ENCODE data around the gene FAM210A. TPM values are rescaled to one million over a fixed set of nuclear protein-coding genes. Genes with fewer than 3 reads are reported as not detected.

Gene FAM210A
- total RNA-seq, 1 experiment from 2014 or later = 29.3 TPM

GRCh38 chr18:13745696-13746095 is 19.3 kb upstream of the FAM210A start:
- ChIA-PET CTCF (no interaction called here), POLR2A (ENCODE audit: unreplicated experiment) (no interaction called here)
- BruUV-seq (replicated peaks) = no TSS peak

DNA sequence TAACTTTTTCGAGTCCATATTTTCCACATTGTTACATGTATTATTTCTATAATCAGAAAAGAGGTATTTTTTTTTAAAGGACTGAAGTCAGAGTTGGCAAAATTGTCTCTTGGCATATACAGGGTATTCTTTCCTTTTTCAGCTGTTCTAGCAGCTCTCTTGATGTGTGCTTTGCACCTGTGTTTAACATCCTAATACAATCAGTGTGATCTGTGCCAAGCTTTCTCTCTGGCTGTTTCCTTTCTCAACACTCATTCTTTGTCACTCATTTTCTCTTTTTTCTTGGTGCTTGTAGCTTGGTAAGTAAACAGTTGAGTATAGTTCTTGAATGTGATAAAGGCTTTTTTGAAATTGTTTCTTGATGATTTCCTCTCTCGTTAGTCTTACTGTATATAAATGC is 9.3 kb upstream of the FAM210A start:
- TF ChIP-seq, protein P1, sequence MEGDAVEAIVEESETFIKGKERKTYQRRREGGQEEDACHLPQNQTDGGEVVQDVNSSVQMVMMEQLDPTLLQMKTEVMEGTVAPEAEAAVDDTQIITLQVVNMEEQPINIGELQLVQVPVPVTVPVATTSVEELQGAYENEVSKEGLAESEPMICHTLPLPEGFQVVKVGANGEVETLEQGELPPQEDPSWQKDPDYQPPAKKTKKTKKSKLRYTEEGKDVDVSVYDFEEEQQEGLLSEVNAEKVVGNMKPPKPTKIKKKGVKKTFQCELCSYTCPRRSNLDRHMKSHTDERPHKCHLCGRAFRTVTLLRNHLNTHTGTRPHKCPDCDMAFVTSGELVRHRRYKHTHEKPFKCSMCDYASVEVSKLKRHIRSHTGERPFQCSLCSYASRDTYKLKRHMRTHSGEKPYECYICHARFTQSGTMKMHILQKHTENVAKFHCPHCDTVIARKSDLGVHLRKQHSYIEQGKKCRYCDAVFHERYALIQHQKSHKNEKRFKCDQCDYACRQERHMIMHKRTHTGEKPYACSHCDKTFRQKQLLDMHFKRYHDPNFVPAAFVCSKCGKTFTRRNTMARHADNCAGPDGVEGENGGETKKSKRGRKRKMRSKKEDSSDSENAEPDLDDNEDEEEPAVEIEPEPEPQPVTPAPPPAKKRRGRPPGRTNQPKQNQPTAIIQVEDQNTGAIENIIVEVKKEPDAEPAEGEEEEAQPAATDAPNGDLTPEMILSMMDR (conservative IDR thresholded peaks at IDR 0.05) = no peak
- TF ChIP-seq EZH2 (IDR thresholded peaks at IDR 0.05; ENCODE audit: low read depth) = no peak
- intact Hi-C loops (cut with micrococcal nuclease; ENCODE audit: unreplicated experiment) = no loop called here
- peaks cover 27% of the 10 kb centered on the region for H3K36me3 ChIP-seq (ENCODE audit: low read depth)

More at GRCh38 chr18:13745696-13746095, 19.3 kb upstream of the FAM210A start:
- no peak overlapping the region for H3K27ac ChIP-seq
- no peaks in the 10 kb centered on the region for H3F3A ChIP-seq (ENCODE audit: insufficient read depth, low read depth)
- H3K4me1 ChIP-seq (replicated peaks; ENCODE audit: insufficient read depth) = no peaks in the 10 kb centered on the region
- TF ChIP-seq EZH2 (IDR thresholded peaks at IDR 0.05; ENCODE audit: low read depth) = no peak
- TF ChIP-seq, protein P1 (conservative IDR thresholded peaks at IDR 0.05) = no peak
- H3K9me3 ChIP-seq (ENCODE audit: insufficient read depth, low read depth) = no peaks in the 10 kb centered on the region
- H2AFZ ChIP-seq = no peak overlapping the region
- no peaks in the 10 kb centered on the region for H3K9me2 ChIP-seq (ENCODE audit: insufficient read depth)
- peaks cover 35% of the 10 kb centered on the region for H3K36me3 ChIP-seq (ENCODE audit: low read depth)
- H3K4me2 ChIP-seq = no peak overlapping the region
- no peaks in the 10 kb centered on the region for H3K27me3 ChIP-seq (ENCODE audit: insufficient read depth, low read depth)
- no peak overlapping the region for H3K4me3 ChIP-seq
- no peak for DNase-seq
- 0 out of 2 replicates have a peak, but pooled peaks cover 6% of the 10 kb centered on the region for H4K20me1 ChIP-seq (ENCODE audit: insufficient read depth)
- no peaks in the 10 kb centered on the region for H3K79me2 ChIP-seq (ENCODE audit: low read depth)
- intact Hi-C loops (cut with micrococcal nuclease; ENCODE audit: unreplicated experiment) = no loop called here

DNA sequence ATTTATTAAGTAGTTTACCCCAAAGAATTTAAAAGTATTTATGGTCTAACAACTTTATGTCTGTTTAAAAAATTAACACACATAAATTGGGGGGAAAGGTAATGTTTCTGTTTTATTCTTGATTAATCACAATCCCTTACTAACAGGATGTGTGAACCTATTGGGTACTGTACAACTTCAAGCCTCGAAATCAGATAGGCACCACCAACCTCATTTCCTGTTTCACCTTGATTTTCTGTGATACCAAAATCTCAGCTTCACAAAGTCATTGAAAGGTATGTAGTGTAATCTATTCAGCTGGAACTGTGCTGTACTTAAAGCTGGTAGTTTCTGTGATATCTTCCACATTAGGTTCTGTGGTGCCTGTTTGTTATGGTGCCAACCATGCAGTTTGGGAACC is 4.1 kb upstream of the FAM210A start:
- Histone ChIP-seq H3K27me3 (ENCODE audit: insufficient read depth, low read depth) (no peaks in the 10 kb centered on the region), H3K79me2 (ENCODE audit: low read depth) (peaks cover 60% of the 10 kb centered on the region), H3K9me2 (ENCODE audit: insufficient read depth) (no peaks in the 10 kb centered on the region), H3K4me1 (replicated peaks; ENCODE audit: insufficient read depth) (peaks cover 5% of the 10 kb centered on the region; the same call in 1 of the 2 replicates), H3K27ac (no peak overlapping the region), H2AFZ (no peak overlapping the region), H3F3A (ENCODE audit: insufficient read depth, low read depth) (no peaks in the 10 kb centered on the region), H3K4me2 (no peak overlapping the region), H4K20me1 (ENCODE audit: insufficient read depth) (peaks cover 23% of the 10 kb centered on the region), H3K36me3 (ENCODE audit: low read depth) (peaks cover 22% of the 10 kb centered on the region; the same call in 1 of the 2 replicates), H3K4me3 (no peak overlapping the region), H3K9me3 (ENCODE audit: insufficient read depth, low read depth) (no peaks in the 10 kb centered on the region)
- BruUV-seq (replicated peaks) = no TSS peak
- TF ChIP-seq, protein P1 (conservative IDR thresholded peaks at IDR 0.05) = no peak
- no peak for TF ChIP-seq EZH2 (IDR thresholded peaks at IDR 0.05; ENCODE audit: low read depth)
- DNase-seq = no peak
- ChIA-PET POLR2A (ENCODE audit: unreplicated experiment) (no interaction called here), CTCF (no interaction called here)
- intact Hi-C loops (cut with micrococcal nuclease; ENCODE audit: unreplicated experiment) = no loop called here

More for the DNA sequence above, 9.3 kb upstream of the FAM210A start:
- Histone ChIP-seq H3K27me3 (ENCODE audit: insufficient read depth, low read depth) (no peaks in the 10 kb centered on the region), H3K4me2 (no peak overlapping the region), H3F3A (ENCODE audit: insufficient read depth, low read depth) (no peaks in the 10 kb centered on the region), H3K9me3 (ENCODE audit: insufficient read depth, low read depth) (no peaks in the 10 kb centered on the region), H3K9me2 (ENCODE audit: insufficient read depth) (no peaks in the 10 kb centered on the region), H4K20me1 (ENCODE audit: insufficient read depth) (peaks cover 14% of the 10 kb centered on the region), H2AFZ (no peak overlapping the region), H3K27ac (no peak overlapping the region), H3K79me2 (ENCODE audit: low read depth) (peaks cover 11% of the 10 kb centered on the region), H3K4me1 (replicated peaks; ENCODE audit: insufficient read depth) (no peaks in the 10 kb centered on the region), H3K4me3 (no peak overlapping the region)
- ChIA-PET CTCF (interaction anchor here (0.6 kb wide), 1 partner anchor 455 kb away, joined by 3 read pairs; no protein-coding TSS in a partner anchor), POLR2A (ENCODE audit: unreplicated experiment) (no interaction called here)
- BruUV-seq (replicated peaks) = no TSS peak
- DNase-seq = no peak
